ENCODE data around the gene MAT2A. TPM values are rescaled to one million over a fixed set of nuclear protein-coding genes. Genes with fewer than 3 reads are reported as not detected.

Gene MAT2A
- total and polyA plus RNA-seq, 10 of the 15 experiments (the other 5 are each of a cell fraction or from before 2014, with no cell fraction given): 97.6 to 408 (median 290) TPM

DNA sequence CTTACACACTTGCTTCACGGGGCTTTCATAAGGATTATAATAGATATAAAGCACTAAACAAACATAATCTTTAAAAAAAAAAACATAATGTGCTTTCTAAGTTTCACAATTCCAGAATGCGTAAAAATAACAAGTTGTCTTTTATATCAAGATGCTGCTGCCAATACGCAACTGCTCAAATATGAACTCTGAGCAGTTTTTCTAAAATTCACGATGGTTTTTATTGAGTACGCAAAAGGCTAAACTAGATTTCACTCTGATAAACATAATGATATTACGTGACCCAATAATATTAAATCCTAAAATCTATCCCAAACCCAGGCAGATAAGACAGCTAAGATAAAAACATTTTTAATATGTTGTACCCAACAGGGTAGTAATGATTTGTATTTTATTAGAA is 24.6 kb upstream of the MAT2A start:
- in situ Hi-C loops (cut with MboI): no loop called here
- SMC1A ChIA-PET (ENCODE audit: uncharacterized antibody, unreplicated experiment): no interaction called here
- FAIRE-seq: no peak

More for the DNA sequence above, 24.6 kb upstream of the MAT2A start:
- no peaks in the 10 kb centered on the region for H3K79me2 ChIP-seq (ENCODE audit: control insufficient read depth, insufficient read depth, low read length)
- H3K4me3 ChIP-seq: no peak overlapping the region
- DNase-seq (ENCODE audit: low read depth, low spot score): no peak
- H3K9me3 ChIP-seq (replicated peaks; ENCODE audit: control insufficient read depth, insufficient read depth, low read length): no peaks in the 10 kb centered on the region
- H3K36me3 ChIP-seq (ENCODE audit: control insufficient read depth in 2 of 2, insufficient read depth in 2 of 2, low read length in 1 of 2): no peaks in the 10 kb centered on the region
- H2AFZ ChIP-seq (ENCODE audit: control insufficient read depth, low read depth, low read length): no peak overlapping the region
- ChIA-PET RAD21 (ENCODE audit: unreplicated experiment) (interaction anchor here (0.8 kb wide), 1 partner anchor 42 kb away, joined by 3 read pairs; no protein-coding TSS in a partner anchor), POLR2A (interaction anchor here (0.6 kb wide), 1 partner anchor 19 kb away, joined by 3 read pairs; no protein-coding TSS in a partner anchor), CTCF (no interaction called here)
- H3K27ac ChIP-seq (ENCODE audit: control insufficient read depth, insufficient read depth): no peak overlapping the region
- H3K9ac ChIP-seq (ENCODE audit: control insufficient read depth, insufficient read depth, low read length): no peak overlapping the region
- TF ChIP-seq ZNF274 (IDR thresholded peaks at IDR 0.05; ENCODE audit: insufficient read depth, insufficient read length) (no peak), BHLHE40 (IDR thresholded peaks at IDR 0.05; ENCODE audit: borderline replicate concordance in 1 of 2, low read depth in 2 of 2, low read length in 1 of 2) (no peak), MYC (IDR thresholded peaks at IDR 0.05; ENCODE audit: insufficient read depth, insufficient read length, insufficient replicate concordance, low read length, severe bottlenecking) (no peak), FOS (IDR thresholded peaks at IDR 0.05; ENCODE audit: borderline replicate concordance, extremely low read depth, insufficient read length) (no peak), HDGF (IDR thresholded peaks at IDR 0.05) (no peak), CHD2 (IDR thresholded peaks at IDR 0.05; ENCODE audit: borderline replicate concordance, low read depth, low read length) (no peak), BCL11A (IDR thresholded peaks at IDR 0.05; ENCODE audit: low read depth, low read length) (no peak), SPI1 (IDR thresholded peaks at IDR 0.05; ENCODE audit: borderline replicate concordance, insufficient read depth, low read depth, low read length) (no peak), HDAC2 (IDR thresholded peaks at IDR 0.05) (no peak), SMAD5 (IDR thresholded peaks at IDR 0.05; ENCODE audit: low read depth) (no peak)
- TF ChIP-seq, protein P1, sequence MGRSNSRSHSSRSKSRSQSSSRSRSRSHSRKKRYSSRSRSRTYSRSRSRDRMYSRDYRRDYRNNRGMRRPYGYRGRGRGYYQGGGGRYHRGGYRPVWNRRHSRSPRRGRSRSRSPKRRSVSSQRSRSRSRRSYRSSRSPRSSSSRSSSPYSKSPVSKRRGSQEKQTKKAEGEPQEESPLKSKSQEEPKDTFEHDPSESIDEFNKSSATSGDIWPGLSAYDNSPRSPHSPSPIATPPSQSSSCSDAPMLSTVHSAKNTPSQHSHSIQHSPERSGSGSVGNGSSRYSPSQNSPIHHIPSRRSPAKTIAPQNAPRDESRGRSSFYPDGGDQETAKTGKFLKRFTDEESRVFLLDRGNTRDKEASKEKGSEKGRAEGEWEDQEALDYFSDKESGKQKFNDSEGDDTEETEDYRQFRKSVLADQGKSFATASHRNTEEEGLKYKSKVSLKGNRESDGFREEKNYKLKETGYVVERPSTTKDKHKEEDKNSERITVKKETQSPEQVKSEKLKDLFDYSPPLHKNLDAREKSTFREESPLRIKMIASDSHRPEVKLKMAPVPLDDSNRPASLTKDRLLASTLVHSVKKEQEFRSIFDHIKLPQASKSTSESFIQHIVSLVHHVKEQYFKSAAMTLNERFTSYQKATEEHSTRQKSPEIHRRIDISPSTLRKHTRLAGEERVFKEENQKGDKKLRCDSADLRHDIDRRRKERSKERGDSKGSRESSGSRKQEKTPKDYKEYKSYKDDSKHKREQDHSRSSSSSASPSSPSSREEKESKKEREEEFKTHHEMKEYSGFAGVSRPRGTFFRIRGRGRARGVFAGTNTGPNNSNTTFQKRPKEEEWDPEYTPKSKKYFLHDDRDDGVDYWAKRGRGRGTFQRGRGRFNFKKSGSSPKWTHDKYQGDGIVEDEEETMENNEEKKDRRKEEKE (IDR thresholded peaks at IDR 0.05): no peak
- TF ChIP-seq, protein P2, sequence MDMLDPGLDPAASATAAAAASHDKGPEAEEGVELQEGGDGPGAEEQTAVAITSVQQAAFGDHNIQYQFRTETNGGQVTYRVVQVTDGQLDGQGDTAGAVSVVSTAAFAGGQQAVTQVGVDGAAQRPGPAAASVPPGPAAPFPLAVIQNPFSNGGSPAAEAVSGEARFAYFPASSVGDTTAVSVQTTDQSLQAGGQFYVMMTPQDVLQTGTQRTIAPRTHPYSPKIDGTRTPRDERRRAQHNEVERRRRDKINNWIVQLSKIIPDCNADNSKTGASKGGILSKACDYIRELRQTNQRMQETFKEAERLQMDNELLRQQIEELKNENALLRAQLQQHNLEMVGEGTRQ (IDR thresholded peaks at IDR 0.05; ENCODE audit: borderline replicate concordance, low read depth, low read length): no peak
- H4K20me1 ChIP-seq (ENCODE audit: control insufficient read depth, insufficient read depth): no peaks in the 10 kb centered on the region
- no peak overlapping the region for H3K4me2 ChIP-seq (ENCODE audit: control insufficient read depth, insufficient read depth)
- ATAC-seq: no peak
- BruUV-seq (replicated peaks): no TSS peak
- no peaks in the 10 kb centered on the region for H3K27me3 ChIP-seq (replicated peaks in 1 of 2; ENCODE audit: control insufficient read depth in 2 of 2, insufficient read depth in 2 of 2, low read length in 1 of 2)
- intact Hi-C loops (cut with micrococcal nuclease; ENCODE audit: unreplicated experiment): no loop called here
- WGBS (ENCODE audit: insufficient coverage, insufficient replicate concordance, low lambda C conversion rate, missing lambda C conversion rate): 66% methylated on average over 6 of the region's 6 CpGs
- H3K4me1 ChIP-seq (ENCODE audit: control insufficient read depth, insufficient read depth, low read length): no peaks in the 10 kb centered on the region
